Stimulated activated naive CD8-positive, alpha-beta T cell treated with anti-CD3 and anti-CD28 coated beads, Interleukin-15, amount 100 ng/mL, for 72 hours (primary cell): ENCODE measurements around the gene DSCAML1.
A peak's percentile ranks its signal among the peaks of the same experiment; 100 is the strongest.
"Not testable (repeated sequence)": the region's sequence is repeated elsewhere in the genome, so short reads cannot be mapped to it uniquely, and the experiment has no call there.

ENCODE experiments used
- ATAC-seq: fragments of 150-1000 bp; cut with Tn5 transposase; 2 replicates; pipeline ENCODE4 v1.10.0; 2021; ENCODE audit warnings: mild to moderate bottlenecking, moderate library complexity
- DNase-seq, 2 donors: peaks; one replicate each; pipeline ENCODE4 v3.0.0; 2021 to 2022
- H3K27ac Mint-ChIP-seq, 2 donors: one replicate each; pipeline ENCODE4 v1.8.0; 2022; ENCODE audit warnings: mild to moderate bottlenecking in 2 of 2, mixed read lengths in 2 of 2, moderate library complexity in 2 of 2
- H3K27me3 Mint-ChIP-seq: one replicate; pipeline ENCODE4 v1.8.0; 2022; ENCODE audit warnings: mixed read lengths
- H3K4me1 Mint-ChIP-seq: one replicate; pipeline ENCODE4 v1.8.0; 2022; ENCODE audit warnings: mild to moderate bottlenecking, mixed read lengths
- H3K4me3 Mint-ChIP-seq, 2 donors: one replicate each; pipeline ENCODE4 v1.8.0; 2022; ENCODE audit warnings: mild to moderate bottlenecking in 2 of 2, mixed read lengths in 2 of 2, moderate library complexity in 1 of 2
- H3K9me3 Mint-ChIP-seq, 2 donors: one replicate each; pipeline ENCODE4 v1.8.0; 2022; ENCODE audit warnings: mixed read lengths in 2 of 2

Gene DSCAML1

DNA sequence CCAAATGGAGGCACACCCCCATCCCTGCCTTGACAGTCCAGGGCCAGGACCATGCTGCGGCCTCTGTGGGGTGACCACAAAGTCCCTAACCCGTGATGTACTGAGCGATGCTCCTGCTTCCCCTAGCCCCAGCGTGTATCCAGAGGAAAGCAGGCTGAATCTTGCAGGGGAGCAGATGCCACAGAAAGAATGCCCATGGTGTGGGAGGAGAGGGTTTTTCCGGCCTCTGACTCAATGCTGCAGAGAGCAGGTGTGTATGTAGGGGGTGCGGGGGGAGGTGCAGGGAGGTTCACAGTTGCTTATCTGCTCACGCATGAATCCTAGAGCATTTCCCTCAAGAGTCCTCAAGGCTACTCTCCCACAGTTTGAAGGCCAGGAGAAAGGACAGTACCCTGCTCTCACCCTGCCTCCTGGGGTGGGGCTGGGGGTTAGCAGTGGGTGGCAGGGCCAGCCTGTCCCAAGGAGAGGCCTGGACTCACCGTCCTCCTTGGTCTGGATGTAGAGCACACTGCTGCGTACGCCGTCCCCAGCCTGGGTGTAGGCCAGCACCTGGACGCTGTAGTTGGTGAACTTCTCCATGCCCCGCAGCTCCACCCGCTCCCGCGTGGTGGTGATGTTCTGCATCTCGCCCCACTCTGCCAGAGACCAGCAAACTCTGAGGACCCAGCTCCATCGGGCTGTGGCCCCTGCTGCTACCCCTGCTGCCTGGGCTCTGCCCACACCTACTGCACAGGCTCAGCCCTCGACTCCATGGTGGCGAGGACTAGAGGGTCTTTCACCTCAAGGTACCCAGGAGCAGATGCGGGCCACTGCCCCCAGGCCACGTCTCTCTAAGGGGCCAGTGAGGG, 338.5 kb downstream of the DSCAML1 start:
- Mint-ChIP-seq H3K4me1 (peaks cover 6% of the 10 kb centered on the region), H3K9me3 (peaks cover 13 to 19% of the 10 kb centered on the region in 2 donors), H3K27me3 (peaks cover 21% of the 10 kb centered on the region), H3K27ac (peak overlapping the region in 1 of 2 donors; percentile 28), H3K4me3 (peak overlapping the region in 1 of 2 donors; percentile 3)
- ATAC-seq (peak; percentile 47), DNase-seq (peak in 1 of 2 donors; percentile 20)

DNA sequence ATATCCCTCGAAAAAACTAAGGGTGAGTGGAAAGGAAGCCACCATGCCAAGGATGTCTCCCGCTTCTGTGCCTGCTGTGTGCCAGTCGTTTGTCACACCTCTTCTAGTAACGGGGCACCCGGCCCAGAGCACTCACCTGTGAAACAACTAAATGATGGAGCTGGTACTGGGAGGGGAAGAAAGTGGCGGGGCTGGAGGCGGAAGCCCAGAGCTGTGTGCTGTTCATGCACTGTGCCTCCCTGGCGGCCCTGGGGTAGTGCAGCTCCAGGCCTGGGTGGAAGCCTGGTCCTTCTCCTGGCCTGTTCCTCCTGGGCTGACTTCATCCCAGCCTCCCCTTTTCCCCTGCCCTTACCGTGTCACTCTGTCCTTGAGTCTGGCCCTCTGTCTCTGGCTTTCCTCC, 339.2 kb downstream of the DSCAML1 start:
- peaks cover 21% of the 10 kb centered on the region for H3K27me3 Mint-ChIP-seq
- peaks cover 6% of the 10 kb centered on the region for H3K4me1 Mint-ChIP-seq
- DNase-seq = no peak
- ATAC-seq = no peak
- peak overlapping the region in 1 of 2 donors; percentile 3 for H3K4me3 Mint-ChIP-seq
- peaks cover 13 to 20% of the 10 kb centered on the region in 2 donors for H3K9me3 Mint-ChIP-seq
- peak overlapping the region in 1 of 2 donors; percentile 55 for H3K27ac Mint-ChIP-seq

DNA sequence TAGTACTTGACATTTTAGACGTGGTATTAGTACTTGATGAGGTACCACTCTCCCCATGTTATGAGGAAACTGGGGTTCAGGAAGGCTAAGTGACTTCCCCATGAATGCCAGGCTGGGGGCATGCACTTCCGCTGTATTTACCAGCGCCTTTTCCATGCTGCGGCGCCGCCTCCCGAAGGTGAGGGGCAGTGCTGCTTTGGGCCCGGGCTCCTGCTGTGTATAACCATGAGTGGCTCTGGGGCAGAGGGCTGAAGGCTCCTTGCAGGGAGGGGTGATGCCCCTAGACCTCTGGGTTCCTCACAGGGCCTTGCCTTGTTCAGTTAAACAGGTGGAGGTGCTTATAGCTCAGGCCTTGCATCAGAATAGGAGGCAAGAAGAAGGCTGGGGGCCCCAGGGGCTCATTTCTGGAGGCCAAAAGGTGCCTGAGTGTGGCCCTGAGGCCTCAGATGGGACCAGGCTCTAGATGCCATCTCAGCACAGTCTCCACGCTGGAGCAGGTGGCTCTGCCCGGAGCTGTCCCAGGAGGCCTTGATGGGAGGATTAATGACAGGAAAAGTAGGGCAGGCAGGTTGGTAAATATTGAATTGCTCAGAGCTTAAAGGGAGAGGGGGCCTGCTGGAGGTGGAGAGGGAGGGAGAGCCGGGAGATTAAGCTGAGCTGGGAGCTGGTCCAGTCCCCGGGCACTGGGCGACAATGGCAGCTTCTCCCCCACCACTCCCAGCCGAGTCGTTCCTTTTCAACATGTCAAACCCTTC, 339.8 kb downstream of the DSCAML1 start:
- H3K9me3 Mint-ChIP-seq = peaks cover 13 to 20% of the 10 kb centered on the region in 2 donors
- H3K27ac Mint-ChIP-seq = no peak overlapping the region
- no peak overlapping the region for H3K4me3 Mint-ChIP-seq
- peaks cover 21% of the 10 kb centered on the region for H3K27me3 Mint-ChIP-seq
- peaks cover 6% of the 10 kb centered on the region for H3K4me1 Mint-ChIP-seq
- DNase-seq (no peak), ATAC-seq (no peak)

DNA sequence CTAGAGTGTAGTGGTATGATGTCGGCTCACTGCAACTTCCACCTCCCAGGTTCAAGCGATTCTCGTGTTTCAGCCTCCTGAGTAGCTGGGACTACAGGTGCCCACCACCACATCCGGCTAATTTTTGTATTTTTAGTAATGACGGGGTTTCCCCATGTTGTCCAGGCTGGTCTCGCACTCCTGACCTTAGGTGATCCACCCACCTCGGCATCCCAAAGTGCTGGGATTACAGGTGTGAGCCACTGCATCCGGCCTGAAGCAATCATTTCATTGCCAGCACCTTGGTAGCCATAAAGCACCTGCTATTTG, 340.3 kb downstream of the DSCAML1 start:
- not testable (repeated sequence) for ATAC-seq

DNA sequence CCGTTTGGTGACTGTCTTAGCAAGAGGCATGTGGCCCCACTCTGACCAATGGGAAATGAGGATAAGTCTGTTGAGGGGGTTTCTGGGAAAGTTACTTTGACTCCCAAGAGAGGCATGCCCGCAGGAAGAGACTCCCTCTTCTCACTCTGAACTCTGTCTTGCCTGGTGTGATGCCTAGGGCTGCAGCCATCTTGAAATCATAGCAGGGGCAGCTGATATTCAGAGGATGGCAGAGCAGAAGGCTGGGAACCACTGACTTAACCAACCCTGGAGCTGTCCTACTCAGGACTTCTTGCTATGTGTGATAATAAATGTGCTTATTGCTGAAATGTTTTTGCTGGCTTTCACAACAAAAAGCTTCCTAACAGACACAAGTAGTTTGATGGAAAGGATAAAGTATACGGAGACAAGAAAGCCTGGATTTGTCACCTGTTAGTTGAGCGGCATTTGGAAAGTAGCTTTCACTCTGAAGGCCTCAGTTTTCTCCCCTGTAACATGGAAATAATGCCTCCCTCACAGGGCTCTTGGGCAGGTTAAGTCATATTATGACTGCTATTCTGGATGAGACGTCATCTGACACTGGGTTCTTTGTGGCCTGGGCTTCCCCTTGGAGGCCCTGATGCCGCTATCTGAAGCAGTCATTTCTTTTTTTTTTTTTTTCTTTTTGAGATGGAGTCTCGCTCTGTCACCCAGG, 340.8 kb downstream of the DSCAML1 start:
- H3K4me3 Mint-ChIP-seq = no peak overlapping the region

More for the DNA sequence above, 340.3 kb downstream of the DSCAML1 start:
- peaks cover 21% of the 10 kb centered on the region for H3K27me3 Mint-ChIP-seq
- H3K4me1 Mint-ChIP-seq, H3K4me3 Mint-ChIP-seq, DNase-seq, H3K27ac Mint-ChIP-seq: not testable (repeated sequence)
- peaks cover 13 to 20% of the 10 kb centered on the region in 2 donors for H3K9me3 Mint-ChIP-seq

DNA sequence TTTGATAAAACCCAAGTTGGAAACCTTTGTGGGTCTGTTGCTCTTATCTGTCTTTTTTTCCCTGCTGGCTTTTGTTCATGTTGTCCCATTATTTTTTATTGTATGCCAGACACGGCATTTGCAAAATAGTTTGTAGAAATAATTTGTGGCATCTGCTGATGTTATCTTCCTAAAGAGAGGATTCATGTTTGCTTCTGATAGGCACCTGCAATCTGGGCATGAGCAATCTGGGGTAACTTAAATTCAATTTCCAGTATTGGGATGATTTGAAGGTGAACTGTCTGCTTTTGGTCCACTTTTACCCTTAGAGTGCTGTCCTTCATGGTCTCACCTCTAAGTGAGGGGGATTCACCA, 342.5 kb downstream of the DSCAML1 start:
- no peak overlapping the region for H3K27ac Mint-ChIP-seq
- H3K27me3 Mint-ChIP-seq = peaks cover 12% of the 10 kb centered on the region
- ATAC-seq (no peak), DNase-seq (no peak)
- peaks cover 13 to 20% of the 10 kb centered on the region in 2 donors for H3K9me3 Mint-ChIP-seq
- H3K4me1 Mint-ChIP-seq = peaks cover 6% of the 10 kb centered on the region
- no peak overlapping the region for H3K4me3 Mint-ChIP-seq

More for the DNA sequence above, 340.8 kb downstream of the DSCAML1 start:
- DNase-seq (peak in 1 of 2 donors; percentile 46), ATAC-seq (peak; percentile 91)
- Mint-ChIP-seq H3K27ac (no peak overlapping the region), H3K4me1 (peaks cover 6% of the 10 kb centered on the region), H3K27me3 (peaks cover 21% of the 10 kb centered on the region), H3K9me3 (peaks cover 13 to 20% of the 10 kb centered on the region in 2 donors)

DNA sequence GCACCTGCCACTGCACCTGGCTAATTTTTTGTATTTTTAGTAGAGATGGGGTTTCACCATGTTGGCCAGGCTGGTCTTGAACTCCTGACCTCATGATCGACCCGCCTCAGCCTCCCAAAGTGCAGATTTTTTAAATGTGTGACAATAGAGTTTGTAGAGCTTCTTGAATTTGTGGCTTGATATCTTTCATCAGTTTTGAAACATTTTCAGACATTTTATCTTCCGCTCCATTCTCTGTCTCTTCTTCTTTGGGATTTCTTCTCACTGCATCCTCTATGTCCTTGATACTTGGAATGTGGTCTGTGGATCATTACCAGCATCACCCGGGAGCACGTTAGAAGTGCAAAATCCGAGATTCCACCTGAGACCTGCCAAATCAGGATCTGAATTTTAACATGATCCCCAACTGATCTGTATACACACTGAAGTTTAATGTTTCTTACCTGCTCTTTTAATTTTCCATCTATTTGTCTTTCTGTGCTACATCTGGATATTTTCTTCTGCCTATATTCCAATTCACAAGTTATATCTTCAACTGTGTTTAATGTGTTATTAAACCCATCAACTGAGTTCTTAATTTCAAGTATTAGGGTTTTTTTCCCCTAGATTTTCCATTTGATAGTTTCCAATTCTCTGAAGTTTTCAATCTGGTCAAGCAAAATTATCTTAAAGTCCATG, 343.0 kb downstream of the DSCAML1 start:
- Mint-ChIP-seq H3K4me1 (peaks cover 6% of the 10 kb centered on the region), H3K4me3 (no peak overlapping the region), H3K27me3 (peaks cover 8% of the 10 kb centered on the region), H3K9me3 (peaks cover 13 to 20% of the 10 kb centered on the region in 2 donors), H3K27ac (no peak overlapping the region)
- DNase-seq (no peak), ATAC-seq (no peak)

DNA sequence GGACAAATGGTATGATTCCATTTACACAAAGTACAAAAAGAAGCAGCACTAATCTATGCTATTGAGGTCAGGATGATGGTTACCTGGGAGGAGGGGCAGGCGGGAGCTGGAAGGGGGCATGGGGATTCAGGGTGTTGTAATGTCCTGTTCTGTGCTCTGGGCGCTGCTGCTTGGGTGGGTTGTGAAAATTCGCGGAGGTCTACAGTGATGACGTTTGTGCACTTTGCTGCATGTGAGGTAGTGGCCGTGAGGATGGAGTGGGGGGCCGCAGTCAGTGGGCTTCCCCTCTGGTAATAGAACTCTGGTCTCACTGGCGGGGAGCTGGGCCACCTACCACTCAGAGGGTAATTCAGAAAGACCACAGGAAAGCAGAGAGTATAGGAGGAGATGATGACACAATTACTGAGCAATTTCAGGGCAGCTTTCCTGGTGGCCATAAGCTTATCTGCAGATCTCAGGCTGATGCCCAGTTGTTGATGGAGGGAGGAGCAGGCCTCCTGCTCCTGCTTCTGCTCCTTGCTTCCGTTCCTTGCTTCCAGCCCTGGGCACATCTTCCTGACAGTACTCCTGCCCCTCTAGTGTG, 347.8 kb downstream of the DSCAML1 start:
- Mint-ChIP-seq H3K9me3 (peaks cover 4 to 8% of the 10 kb centered on the region in 2 donors), H3K4me1 (no peaks in the 10 kb centered on the region), H3K27ac (no peak overlapping the region), H3K27me3 (peaks cover 16% of the 10 kb centered on the region), H3K4me3 (no peak overlapping the region)
- DNase-seq (no peak), ATAC-seq (no peak)

DNA sequence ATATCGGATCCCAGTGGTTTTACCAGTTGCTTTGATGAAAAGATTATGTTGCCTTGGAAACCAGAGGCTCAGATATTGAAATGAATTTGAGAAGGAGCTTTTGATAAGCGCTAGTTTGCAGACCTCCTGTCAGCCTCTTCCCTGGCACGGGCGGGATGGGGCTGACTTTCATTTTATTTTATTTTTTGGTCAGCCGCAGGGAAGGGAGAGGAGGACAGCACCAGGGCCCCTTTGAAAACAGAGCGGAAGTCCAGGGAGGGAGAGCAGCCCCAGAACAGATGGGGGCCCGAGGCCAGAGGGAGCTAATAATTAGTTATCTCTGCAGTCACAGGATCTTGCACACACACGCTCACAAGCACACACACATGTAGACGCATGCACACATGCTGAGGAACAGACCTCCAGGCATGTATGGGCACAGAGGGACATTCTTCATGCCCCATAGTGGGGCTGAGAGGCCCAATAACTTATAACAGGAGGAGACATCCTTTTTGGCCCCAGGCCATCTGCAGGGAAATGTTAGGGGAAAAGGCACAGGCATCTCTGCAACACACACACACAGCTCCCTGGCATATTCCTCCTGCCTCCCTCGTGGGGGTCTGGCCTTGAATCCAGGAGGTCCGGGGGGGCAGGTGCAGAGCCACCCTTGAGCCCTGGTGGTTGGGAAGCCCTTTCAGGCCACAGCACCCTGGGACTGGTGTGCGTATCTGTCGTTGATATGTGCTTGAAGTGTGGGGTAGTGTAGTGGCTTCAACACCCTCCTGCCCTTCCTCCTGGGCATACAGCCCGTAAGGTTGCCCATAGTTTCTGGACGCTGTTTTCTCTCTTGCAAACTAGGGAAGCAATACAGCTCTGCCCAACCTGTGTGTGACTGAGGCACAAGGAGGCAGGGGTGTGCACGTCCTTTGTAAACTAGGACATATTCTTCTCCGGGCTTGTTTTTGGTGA, 352.0 kb downstream of the DSCAML1 start:
- H3K9me3 Mint-ChIP-seq = no peaks in the 10 kb centered on the region
- ATAC-seq (no peak), DNase-seq (no peak)
- H3K4me1 Mint-ChIP-seq = no peaks in the 10 kb centered on the region
- peaks cover 45% of the 10 kb centered on the region for H3K27me3 Mint-ChIP-seq
- no peak overlapping the region for H3K4me3 Mint-ChIP-seq
- H3K27ac Mint-ChIP-seq = no peak overlapping the region

DNA sequence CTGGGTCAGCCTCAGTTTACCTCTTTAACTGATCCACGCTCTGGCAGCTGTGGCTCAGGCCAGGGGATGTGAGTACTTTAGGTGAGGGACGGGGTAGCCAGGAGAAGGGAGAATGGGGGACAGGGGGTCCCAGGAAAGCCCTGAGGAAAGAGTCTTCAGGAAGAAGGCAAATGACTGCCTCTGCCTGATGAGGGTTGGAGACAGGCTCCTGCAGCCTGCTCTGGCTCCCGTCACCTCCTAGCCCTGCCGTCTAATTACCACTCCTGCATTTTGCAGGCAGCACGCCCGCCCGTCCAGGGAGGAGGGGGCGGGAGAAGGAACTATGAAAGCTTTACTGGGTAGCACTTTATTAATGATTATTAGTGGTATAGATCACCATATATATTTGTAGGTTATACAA, 352.8 kb downstream of the DSCAML1 start:
- peak overlapping the region in 1 of 2 donors; percentile 48 for H3K27ac Mint-ChIP-seq
- DNase-seq (no peak), ATAC-seq (no peak)
- no peaks in the 10 kb centered on the region for H3K4me1 Mint-ChIP-seq
- no peaks in the 10 kb centered on the region for H3K9me3 Mint-ChIP-seq
- H3K27me3 Mint-ChIP-seq = peaks cover 49% of the 10 kb centered on the region
- no peak overlapping the region for H3K4me3 Mint-ChIP-seq

DNA sequence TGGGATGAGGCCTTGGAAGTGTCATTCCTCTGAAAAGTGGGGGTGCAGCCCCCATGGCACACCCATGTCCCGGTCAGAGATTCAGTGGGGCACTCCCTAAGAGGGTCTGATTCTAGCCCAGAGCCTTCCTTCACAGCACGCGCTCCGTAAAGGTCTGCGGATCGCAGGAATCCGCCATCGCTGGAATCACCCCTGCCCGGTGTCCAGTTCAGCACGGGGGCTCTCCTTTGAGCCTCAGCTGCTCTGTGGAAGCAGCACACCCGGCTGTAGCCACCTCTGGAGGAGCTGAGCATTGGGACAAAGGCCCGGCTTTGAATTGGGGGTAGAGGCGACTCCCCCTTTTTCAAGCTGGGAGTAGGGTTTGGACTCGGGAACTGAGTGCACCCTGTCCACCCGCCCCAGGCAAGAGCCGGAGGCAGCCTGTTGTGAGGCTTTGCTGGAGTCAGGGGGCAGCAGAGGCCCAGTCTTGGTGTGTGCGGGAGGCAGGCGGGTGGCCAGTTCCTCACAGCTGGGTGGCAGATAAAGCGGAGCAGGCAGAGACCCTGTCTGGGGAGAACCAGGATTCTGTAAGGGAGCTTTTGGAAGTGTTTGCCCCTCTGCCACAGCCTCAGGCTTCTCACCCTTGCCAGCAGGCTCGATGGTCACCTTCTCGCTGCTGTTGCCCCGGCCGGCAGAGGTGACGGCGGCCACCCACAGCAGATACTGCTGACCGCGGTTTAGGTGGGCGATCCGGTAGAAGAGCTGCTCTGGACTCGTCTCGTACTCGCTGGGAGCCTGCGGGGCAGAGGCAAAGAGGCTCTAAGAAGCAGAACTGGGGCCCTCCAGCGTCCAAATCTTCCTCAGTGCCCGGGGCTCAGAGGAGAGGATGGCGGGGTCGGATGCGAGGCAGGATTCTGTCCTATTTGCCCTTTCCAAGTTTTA, 353.5 kb downstream of the DSCAML1 start:
- peaks cover 49% of the 10 kb centered on the region for H3K27me3 Mint-ChIP-seq
- H3K9me3 Mint-ChIP-seq = no peaks in the 10 kb centered on the region
- DNase-seq (peak in 1 of 2 donors; percentile 21), ATAC-seq (peak; percentile 52)
- no peaks in the 10 kb centered on the region for H3K4me1 Mint-ChIP-seq
- H3K27ac Mint-ChIP-seq = peak overlapping the region in 1 of 2 donors; percentile 48
- H3K4me3 Mint-ChIP-seq = no peak overlapping the region

DNA sequence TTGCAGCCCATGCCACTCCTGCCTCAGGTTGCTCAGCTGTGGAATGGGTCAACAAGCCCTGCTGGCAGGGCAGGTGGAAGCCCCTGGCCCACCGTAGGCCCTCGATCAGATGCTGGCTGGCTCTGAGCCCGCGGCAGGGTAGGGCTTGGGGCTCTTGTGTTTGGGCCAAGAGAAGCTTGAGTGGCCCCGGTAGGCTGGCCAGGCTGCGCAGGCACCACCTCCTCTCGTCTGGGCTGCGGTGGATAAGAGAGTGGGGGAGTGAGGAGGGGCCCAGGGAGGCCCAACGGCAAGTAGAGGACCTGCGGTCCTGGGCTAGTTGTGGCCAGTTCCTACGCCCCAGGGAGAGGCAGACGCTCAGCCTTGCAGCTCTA, 354.2 kb downstream of the DSCAML1 start:
- peaks cover 49% of the 10 kb centered on the region for H3K27me3 Mint-ChIP-seq
- H3K4me1 Mint-ChIP-seq = no peaks in the 10 kb centered on the region
- no peak for DNase-seq
- peak overlapping the region in 1 of 2 donors; percentile 20 for H3K27ac Mint-ChIP-seq
- no peak overlapping the region for H3K4me3 Mint-ChIP-seq
- H3K9me3 Mint-ChIP-seq = no peaks in the 10 kb centered on the region
- ATAC-seq = no peak
